ENCODE data around the gene NUDT16. TPM values are rescaled to one million over a fixed set of nuclear protein-coding genes. Genes with fewer than 3 reads are reported as not detected.
"Not testable (repeated sequence)": the region's sequence is repeated elsewhere in the genome, so short reads cannot be mapped to it uniquely, and the experiment has no call there.

The NUDT16 gene
- total and polyA plus RNA-seq, 8 donors, result 15.3 to 81.1 (median 24.3) TPM

DNA sequence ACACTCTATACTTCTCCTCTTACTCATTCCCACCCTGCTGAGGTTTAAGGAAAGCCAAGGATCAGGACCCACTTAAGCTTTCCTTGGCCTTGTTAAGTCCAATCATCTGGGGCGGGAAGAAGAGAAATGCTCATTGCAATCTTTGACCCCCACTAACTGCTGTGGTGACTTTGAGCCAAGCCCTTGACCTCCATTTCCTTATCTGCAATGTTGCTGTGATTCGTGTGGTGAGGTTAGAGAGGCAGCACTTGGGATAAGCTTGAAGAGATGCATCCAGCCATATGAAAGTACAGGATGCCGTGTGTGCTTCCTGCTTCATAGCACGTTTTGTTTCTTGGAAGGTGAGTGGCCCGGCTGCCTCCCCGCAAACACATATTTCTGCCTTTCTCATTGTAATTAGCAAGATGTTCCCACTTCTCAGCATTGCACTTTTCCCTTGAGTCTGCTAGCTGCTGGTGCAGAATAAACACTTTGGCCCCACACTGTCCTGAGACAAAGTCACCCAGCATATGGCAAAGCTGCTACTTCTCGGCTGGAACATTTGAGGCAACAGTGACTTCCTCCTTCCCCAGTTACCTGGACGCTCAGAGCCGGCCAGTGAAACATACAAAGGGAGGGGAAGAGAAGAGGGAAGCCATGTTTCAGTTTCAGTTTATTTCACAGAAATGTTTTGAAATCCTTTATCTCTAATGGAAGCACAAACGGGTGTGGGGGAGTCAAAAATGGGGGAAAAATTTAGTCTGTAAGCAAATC, 10.5 kb upstream of the NUDT16 start:
- H3K27me3 ChIP-seq, result no peaks in the 10 kb centered on the region
- peaks cover 0 to 17% (median 6%) of the 10 kb centered on the region in 4 donors for H3K4me1 ChIP-seq
- no peaks in the 10 kb centered on the region for H3K9me3 ChIP-seq
- intact Hi-C loops (cut with DNase I; ENCODE audit: low total_unique reads), result loop anchor here (5.0 kb wide), 1 partner anchor 131 kb away; the partner anchor contains the start of gene MRPL3
- no peak for DNase-seq
- H3K36me3 ChIP-seq, result peaks cover 0 to 49% (median 44%) of the 10 kb centered on the region in 4 donors
- H3K4me3 ChIP-seq, result no peak overlapping the region
- H3K27ac ChIP-seq, result peak overlapping the region in 4 of 5 donors; percentile 41 to 76 (median 44)
- no peak for TF ChIP-seq POLR2A (IDR thresholded peaks at IDR 0.05)
- no peak for TF ChIP-seq POLR2AphosphoS5 (IDR thresholded peaks at IDR 0.05)
- TF ChIP-seq, protein P1, sequence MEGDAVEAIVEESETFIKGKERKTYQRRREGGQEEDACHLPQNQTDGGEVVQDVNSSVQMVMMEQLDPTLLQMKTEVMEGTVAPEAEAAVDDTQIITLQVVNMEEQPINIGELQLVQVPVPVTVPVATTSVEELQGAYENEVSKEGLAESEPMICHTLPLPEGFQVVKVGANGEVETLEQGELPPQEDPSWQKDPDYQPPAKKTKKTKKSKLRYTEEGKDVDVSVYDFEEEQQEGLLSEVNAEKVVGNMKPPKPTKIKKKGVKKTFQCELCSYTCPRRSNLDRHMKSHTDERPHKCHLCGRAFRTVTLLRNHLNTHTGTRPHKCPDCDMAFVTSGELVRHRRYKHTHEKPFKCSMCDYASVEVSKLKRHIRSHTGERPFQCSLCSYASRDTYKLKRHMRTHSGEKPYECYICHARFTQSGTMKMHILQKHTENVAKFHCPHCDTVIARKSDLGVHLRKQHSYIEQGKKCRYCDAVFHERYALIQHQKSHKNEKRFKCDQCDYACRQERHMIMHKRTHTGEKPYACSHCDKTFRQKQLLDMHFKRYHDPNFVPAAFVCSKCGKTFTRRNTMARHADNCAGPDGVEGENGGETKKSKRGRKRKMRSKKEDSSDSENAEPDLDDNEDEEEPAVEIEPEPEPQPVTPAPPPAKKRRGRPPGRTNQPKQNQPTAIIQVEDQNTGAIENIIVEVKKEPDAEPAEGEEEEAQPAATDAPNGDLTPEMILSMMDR (IDR thresholded peaks at IDR 0.05), result no peak
- no peak for TF ChIP-seq EP300 (IDR thresholded peaks at IDR 0.05)
- 42 to 62% (median 53%) methylated on average over 10 of the region's 10 CpGs for WGBS, 5 donors

DNA sequence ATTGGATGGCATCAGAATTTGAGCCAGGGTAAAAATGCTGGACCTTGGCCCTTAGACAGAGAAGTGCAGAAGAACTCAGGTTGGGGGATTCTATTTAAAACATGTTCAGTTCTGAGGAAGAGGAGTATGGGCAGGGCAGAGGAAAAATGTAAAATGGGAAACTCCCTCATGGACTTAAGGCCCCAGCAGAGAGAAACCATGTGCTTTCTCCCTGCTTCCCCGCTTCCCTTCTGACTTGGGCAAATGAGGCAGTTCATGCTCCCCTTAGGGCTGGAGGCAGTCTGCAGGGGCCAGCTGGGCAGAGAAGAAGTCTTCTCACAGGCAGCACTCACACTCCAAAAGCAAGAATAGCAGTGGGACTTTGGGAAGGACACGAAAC, 9.9 kb upstream of the NUDT16 start:
- TF ChIP-seq, protein P1 (IDR thresholded peaks at IDR 0.05), result no peak
- TF ChIP-seq POLR2A (IDR thresholded peaks at IDR 0.05) (no peak), POLR2AphosphoS5 (IDR thresholded peaks at IDR 0.05) (no peak), EP300 (IDR thresholded peaks at IDR 0.05) (no peak)
- no peak for DNase-seq
- Histone ChIP-seq H3K4me1 (peaks cover 0 to 17% (median 6%) of the 10 kb centered on the region in 4 donors), H3K27me3 (no peaks in the 10 kb centered on the region), H3K36me3 (peaks cover 0 to 55% (median 48%) of the 10 kb centered on the region in 4 donors), H3K27ac (peak overlapping the region in 3 of 5 donors; percentile 43 to 76 (median 46)), H3K4me3 (no peak overlapping the region), H3K9me3 (no peaks in the 10 kb centered on the region)
- intact Hi-C loops (cut with DNase I; ENCODE audit: low total_unique reads), result loop anchor here (5.0 kb wide), 1 partner anchor 131 kb away; the partner anchor contains the start of gene MRPL3
- 81 to 87% (median 83%) methylated on average over 2 of the region's 2 CpGs for WGBS, 5 donors

DNA sequence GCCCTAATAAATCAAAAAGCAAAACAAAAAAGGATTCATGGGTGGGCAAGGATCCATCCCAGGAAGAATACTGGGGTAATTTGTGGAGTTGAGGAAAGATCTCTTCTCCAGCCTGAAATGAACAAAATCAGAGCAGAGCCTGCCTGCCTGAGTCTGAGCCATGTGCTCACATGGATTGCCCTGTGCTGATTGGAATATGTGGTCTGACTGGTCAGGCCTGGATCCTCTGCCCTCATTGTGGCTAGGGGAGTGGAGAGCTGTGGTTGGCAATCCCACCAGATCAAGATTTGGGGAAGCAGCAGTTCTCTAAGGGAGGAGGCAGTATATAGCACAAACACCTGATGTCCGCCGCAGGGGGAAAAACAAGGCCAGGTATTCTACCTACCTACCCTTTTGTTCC, 6.8 kb upstream of the NUDT16 start:
- H3K9me3 ChIP-seq, result no peaks in the 10 kb centered on the region
- H3K4me3 ChIP-seq, result no peak overlapping the region
- peaks cover 0 to 33% (median 17%) of the 10 kb centered on the region in 4 donors for H3K4me1 ChIP-seq
- no peaks in the 10 kb centered on the region for H3K27me3 ChIP-seq
- DNase-seq, result no peak
- intact Hi-C loops (cut with DNase I; ENCODE audit: low total_unique reads), result loop anchor here (5.0 kb wide), 1 partner anchor 128 kb away; the partner anchor contains the start of gene MRPL3
- WGBS, 5 donors, result 90 to 99% (median 98%) methylated on average over 2 of the region's 2 CpGs
- TF ChIP-seq, protein P1 (IDR thresholded peaks at IDR 0.05), result no peak
- TF ChIP-seq POLR2A (IDR thresholded peaks at IDR 0.05), result no peak
- TF ChIP-seq EP300 (IDR thresholded peaks at IDR 0.05), result no peak
- no peak for TF ChIP-seq POLR2AphosphoS5 (IDR thresholded peaks at IDR 0.05)
- peaks cover 0 to 55% (median 48%) of the 10 kb centered on the region in 4 donors for H3K36me3 ChIP-seq
- H3K27ac ChIP-seq, result no peak overlapping the region

DNA sequence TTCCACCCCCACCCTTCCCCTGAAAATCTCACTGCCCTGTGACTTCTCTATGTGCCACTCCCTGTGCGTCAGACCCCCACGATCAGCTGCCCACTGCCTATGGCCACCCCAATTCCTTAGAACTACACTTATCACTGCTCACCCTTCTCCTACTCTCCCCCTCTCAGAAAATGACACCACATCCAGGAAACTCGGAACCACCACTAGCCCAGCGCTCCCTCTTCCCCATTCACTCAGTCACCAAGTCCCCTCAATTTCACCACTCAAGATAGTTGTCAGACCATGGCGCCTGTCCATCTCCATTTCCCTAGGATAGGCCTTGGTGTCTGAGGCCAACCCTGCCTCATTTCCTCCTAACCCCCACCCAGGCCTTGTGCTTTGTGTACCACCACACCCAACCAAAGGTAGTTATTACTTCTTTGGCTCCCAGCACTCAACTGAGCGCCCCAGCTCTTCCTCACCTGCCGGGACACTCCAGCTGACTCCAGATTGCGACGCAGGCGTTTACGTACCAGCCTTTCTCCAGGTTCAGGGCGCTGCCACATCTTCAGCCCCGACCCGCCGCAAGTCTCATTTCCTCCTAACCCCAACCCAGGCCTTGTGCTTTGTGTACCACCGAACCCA, 641 bp upstream of the NUDT16 start:
- H3K27me3 ChIP-seq; DNase-seq; intact Hi-C loops (cut with DNase I; ENCODE audit: low total_unique reads); H3K9me3 ChIP-seq: not testable (repeated sequence)
- 5 to 12% (median 9%) methylated on average over 16 of the region's 16 CpGs for WGBS, 5 donors
- Histone ChIP-seq H3K36me3 (peaks cover 11 to 33% (median 27%) of the 10 kb centered on the region in 4 donors), H3K27ac (peak overlapping the region; percentile 90 to 98 (median 92)), H3K4me1 (peaks cover 23 to 64% (median 51%) of the 10 kb centered on the region in 4 donors), H3K4me3 (peak overlapping the region; percentile 84 to 95 (median 90))
- peak in 1 of 3 donors; percentile 31 for TF ChIP-seq POLR2AphosphoS5 (IDR thresholded peaks at IDR 0.05)
- TF ChIP-seq POLR2A (IDR thresholded peaks at IDR 0.05), result peak in 2 of 4 donors; percentile 57 to 81
